CD4-positive, alpha-beta T cell (primary cell): Measurements from ENCODE around the gene AZIN2. TPM values are rescaled to one million over a fixed set of nuclear protein-coding genes. Genes with fewer than 3 reads are reported as not detected.

Experiments
- ATAC-seq: fragments of 200-7000 bp; cut with Tn5 transposase; one replicate; pipeline ENCODE4 v1.10.0; 2022; ENCODE audit warnings: mild to moderate bottlenecking; ENCODE audit not compliant: poor library complexity
- CTCF ChIA-PET: fragments of 350-600 bp; sonication (Branson Sonifier 250); formaldehyde crosslinking; loops from one replicate; lab custom pipeline; 2021; ENCODE audit warnings: antibody characterized with exemption, inconsistent platforms; lab: Charles Lee
- POLR2A ChIA-PET: fragments of 350-600 bp; sonication (Branson Sonifier 250); formaldehyde crosslinking; loops from one replicate; lab custom pipeline; 2021; ENCODE audit warnings: antibody characterized with exemption, inconsistent platforms; lab: Charles Lee
- DNase-seq, 14 experiments: peaks; one replicate each; pipeline ENCODE4 v3.0.0-alpha.2; 2013 to 2020; ENCODE audit warnings: mixed read lengths in 2 of 14
- H3K27ac ChIP-seq, 2 donors: one replicate each; pipeline versions ENCODE4 v1.5.1 to v1.7.0; 2013; ENCODE audit warnings: low read length in 2 of 2, low read depth in 1 of 2, mild to moderate bottlenecking in 1 of 2
- H3K27me3 ChIP-seq, 2 experiments: 1 replicate in 1 of 2; 2 replicates in 1 of 2; pipeline versions ENCODE4 v1.6.1 to v1.7.0; 2013; ENCODE audit warnings: low read length in 2 of 2, control low read depth in 1 of 2, mild to moderate bottlenecking in 1 of 2, moderate library complexity in 1 of 2; ENCODE audit not compliant: insufficient read depth in 2 of 2, control insufficient read depth in 1 of 2
- H3K36me3 ChIP-seq: one replicate; pipeline ENCODE4 v1.6.1; 2013; ENCODE audit warnings: low read length, control low read depth; ENCODE audit not compliant: insufficient read depth
- H3K4me1 ChIP-seq: one replicate; pipeline ENCODE4 v1.6.1; 2013; ENCODE audit warnings: low read length, control low read depth; ENCODE audit not compliant: insufficient read depth
- H3K4me3 ChIP-seq: one replicate; pipeline ENCODE4 v1.5.1; 2013; ENCODE audit warnings: mild to moderate bottlenecking, low read length, moderate library complexity
- H3K9me3 ChIP-seq, 2 experiments: 1 replicate in 1 of 2; 2 replicates in 1 of 2; pipeline versions ENCODE4 v1.6.1 to v1.7.0; 2013; ENCODE audit warnings: low read length in 2 of 2, mild to moderate bottlenecking in 2 of 2, control low read depth in 1 of 2, moderate library complexity in 1 of 2; ENCODE audit not compliant: control insufficient read depth in 1 of 2, insufficient read depth in 1 of 2
- H3K27ac Mint-ChIP-seq: one replicate; pipeline ENCODE4 v1.8.0; 2020; ENCODE audit warnings: mixed read lengths
- H3K27me3 Mint-ChIP-seq: one replicate; pipeline ENCODE4 v1.8.0; 2021; ENCODE audit warnings: mixed read lengths
- H3K36me3 Mint-ChIP-seq: one replicate; pipeline ENCODE4 v1.8.0; 2021; ENCODE audit warnings: low read depth, mixed read lengths
- H3K4me1 Mint-ChIP-seq: one replicate; pipeline ENCODE4 v1.8.0; 2021; ENCODE audit warnings: low read depth, mixed read lengths
- H3K4me3 Mint-ChIP-seq: one replicate; pipeline ENCODE4 v1.8.0; 2020; ENCODE audit warnings: mild to moderate bottlenecking, mixed read lengths
- H3K9me3 Mint-ChIP-seq: one replicate; pipeline ENCODE4 v1.8.0; 2020; ENCODE audit warnings: mixed read lengths
- CTCF ChIP-seq: fragments of 200-600 bp; IDR thresholded peaks from one replicate; pipeline ENCODE4 v1.8.0; 2022; ENCODE audit warnings: antibody characterized with exemption, mild to moderate bottlenecking
- intact Hi-C, 2 experiments: fragments of 100-400 bp; cut with DNase I in 1 of 2; cut with micrococcal nuclease in 1 of 2; formaldehyde crosslinking; loops; one replicate each; pipeline versions ENCODE4 v1.15.1 to v1.9.0; 2023 to 2025; cut with DNase I, micrococcal nuclease
- total RNA-seq, 174 experiments: library from RNA in 2 of 174; stranded (reverse) in 2 of 174; gene quantifications; one replicate each; pipeline ENCODE4 v1.2.3 and lab custom pipeline; 2021 to 2026

Gene AZIN2
- total RNA-seq, 2 experiments from 2014 or later, result 4.6 to 4.9 TPM

GRCh38 chr1:33118274-33118673 lies 37.3 kb downstream of the AZIN2 start:
- no peak for TF ChIP-seq CTCF
- ChIA-PET CTCF (no interaction called here), POLR2A (no interaction called here)

GRCh38 chr1:33119050-33119449 lies 38.1 kb downstream of the AZIN2 start:
- TF ChIP-seq CTCF, result no peak
- no peaks in the 10 kb centered on the region for H3K27me3 ChIP-seq
- POLR2A ChIA-PET, result interaction anchor here (0.5 kb wide), 1 partner anchor 402 kb away, joined by 3 read pairs; no protein-coding TSS in a partner anchor
- Mint-ChIP-seq H3K4me3 (no peak overlapping the region), H3K9me3 (no peaks in the 10 kb centered on the region), H3K36me3 (no peaks in the 10 kb centered on the region), H3K27me3 (no peaks in the 10 kb centered on the region), H3K4me1 (no peaks in the 10 kb centered on the region), H3K27ac (no peak overlapping the region)
- H3K4me3 ChIP-seq, result no peak overlapping the region
- CTCF ChIA-PET, result no interaction called here
- DNase-seq (no peak), ATAC-seq (no peak)
- H3K9me3 ChIP-seq, result no peaks in the 10 kb centered on the region
- no peaks in the 10 kb centered on the region for H3K4me1 ChIP-seq
- H3K36me3 ChIP-seq, result no peaks in the 10 kb centered on the region
- no peak overlapping the region for H3K27ac ChIP-seq
- intact Hi-C loops, result loop anchor here in 1 of 2 experiments (10.0 kb wide), 1 partner anchor 246 kb away; no protein-coding TSS in a partner anchor

More at GRCh38 chr1:33118274-33118673, 37.3 kb downstream of the AZIN2 start:
- H3K4me3 ChIP-seq, result no peak overlapping the region
- H3K27ac Mint-ChIP-seq, result no peak overlapping the region
- H3K27ac ChIP-seq, result no peak overlapping the region
- H3K9me3 ChIP-seq, result no peaks in the 10 kb centered on the region
- no peaks in the 10 kb centered on the region for H3K36me3 ChIP-seq
- no peaks in the 10 kb centered on the region for H3K9me3 Mint-ChIP-seq
- H3K27me3 ChIP-seq, result no peaks in the 10 kb centered on the region
- H3K4me1 Mint-ChIP-seq, result no peaks in the 10 kb centered on the region
- DNase-seq (no peak), ATAC-seq (no peak)
- no peaks in the 10 kb centered on the region for H3K4me1 ChIP-seq
- intact Hi-C loops, result loop anchor here in 1 of 2 experiments (10.0 kb wide), 1 partner anchor 247 kb away; no protein-coding TSS in a partner anchor
- H3K36me3 Mint-ChIP-seq, result no peaks in the 10 kb centered on the region
- H3K27me3 Mint-ChIP-seq, result no peaks in the 10 kb centered on the region
- H3K4me3 Mint-ChIP-seq, result no peak overlapping the region

GRCh38 chr1:33119532-33120217 lies 38.7 kb downstream of the AZIN2 start:
- H3K36me3 ChIP-seq, result no peaks in the 10 kb centered on the region
- no peaks in the 10 kb centered on the region for H3K27me3 Mint-ChIP-seq
- no peaks in the 10 kb centered on the region for H3K36me3 Mint-ChIP-seq
- ATAC-seq (no peak), DNase-seq (no peak)
- H3K27me3 ChIP-seq, result no peaks in the 10 kb centered on the region
- H3K9me3 ChIP-seq, result no peaks in the 10 kb centered on the region
- H3K27ac ChIP-seq, result no peak overlapping the region
- ChIA-PET CTCF (no interaction called here), POLR2A (no interaction called here)
- TF ChIP-seq CTCF, result no peak
- no peak overlapping the region for H3K27ac Mint-ChIP-seq
- intact Hi-C loops, result loop anchor here in 1 of 2 experiments (10.0 kb wide), 1 partner anchor 245 kb away; no protein-coding TSS in a partner anchor
- no peaks in the 10 kb centered on the region for H3K4me1 ChIP-seq
- no peaks in the 10 kb centered on the region for H3K4me1 Mint-ChIP-seq
- no peak overlapping the region for H3K4me3 ChIP-seq
- H3K4me3 Mint-ChIP-seq, result no peak overlapping the region
- no peaks in the 10 kb centered on the region for H3K9me3 Mint-ChIP-seq
